ENCODE measurements around the gene RANBP1.

RANBP1 gene

GRCh38 chr22:20086763-20087162 is 29.1 kb upstream of the RANBP1 start:
- DNase-seq = no peak
- intact Hi-C loops (cut with DNase I) = loop anchor here (10.0 kb wide), 1 partner anchor 62 kb away; the partner anchor contains the start of gene TANGO2

DNA sequence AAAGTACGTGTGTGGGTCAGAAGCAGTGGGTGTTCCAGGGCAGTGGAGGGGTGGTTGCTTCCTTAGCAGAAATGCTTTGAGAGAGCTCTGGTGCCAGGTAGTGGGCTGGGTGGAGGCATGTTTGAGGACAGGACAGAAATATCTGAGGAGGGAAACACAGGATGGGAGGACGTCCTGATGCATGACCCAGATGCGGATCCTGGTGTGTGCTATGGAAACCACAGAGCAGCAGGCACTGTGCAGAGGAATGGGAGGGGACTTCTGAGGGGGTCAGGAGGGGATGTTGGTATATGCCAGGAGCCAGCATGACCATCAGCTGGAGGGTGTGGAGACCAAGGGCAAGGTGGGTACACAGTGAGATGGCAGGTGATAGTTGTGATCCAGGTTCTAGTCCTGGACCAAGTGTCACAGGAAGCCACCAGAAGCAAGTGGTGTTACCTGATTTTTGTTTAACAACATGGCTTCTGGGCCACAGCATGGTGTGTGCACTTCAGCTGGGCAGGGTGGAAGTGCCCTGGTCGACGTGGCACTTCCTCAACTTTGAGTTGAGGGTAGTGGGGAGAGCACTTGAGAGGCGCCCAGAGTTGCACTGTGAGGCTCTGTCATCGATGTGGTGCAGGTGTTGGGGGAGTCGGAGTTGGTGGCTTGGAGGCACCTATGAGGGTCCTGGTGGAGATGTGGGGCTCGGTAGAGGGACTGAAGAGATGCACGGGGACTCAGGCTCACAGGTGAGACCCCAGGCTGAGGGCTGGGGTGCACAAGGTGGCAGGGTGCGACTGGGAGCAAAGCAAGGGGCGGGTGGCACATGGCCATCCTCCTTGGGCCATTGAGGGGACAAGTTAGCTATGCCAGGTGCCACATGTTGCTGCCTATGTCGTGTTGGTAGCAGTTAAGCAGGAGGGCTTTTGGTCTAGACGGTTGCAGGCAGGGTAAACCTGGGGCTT is 28.3 kb upstream of the RANBP1 start:
- intact Hi-C loops (cut with DNase I) = loop anchor here (10.0 kb wide), 1 partner anchor 63 kb away; the partner anchor contains the start of gene TANGO2
- no peak for DNase-seq

DNA sequence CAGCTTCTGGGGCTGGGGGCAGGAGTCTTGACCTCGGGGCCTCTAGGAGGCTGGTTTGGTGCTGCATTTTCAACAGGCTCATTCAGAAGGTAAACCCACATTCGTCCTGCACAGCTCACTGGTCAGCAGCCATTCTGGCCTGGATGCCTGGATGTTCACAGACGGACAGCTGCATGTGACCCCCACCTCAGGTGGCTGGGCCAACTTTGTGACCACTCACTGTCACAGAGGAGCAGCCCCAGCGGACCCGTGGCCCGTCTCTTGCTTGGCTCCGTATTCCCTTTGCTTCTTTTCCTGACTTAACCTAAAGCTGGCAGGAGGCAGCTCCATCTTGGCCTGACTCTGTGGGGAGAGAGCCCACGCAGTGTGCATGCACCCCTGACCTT is 27.6 kb upstream of the RANBP1 start:
- intact Hi-C loops (cut with DNase I) = loop anchor here (10.0 kb wide), 1 partner anchor 63 kb away; the partner anchor contains the start of gene TANGO2
- DNase-seq = no peak

DNA sequence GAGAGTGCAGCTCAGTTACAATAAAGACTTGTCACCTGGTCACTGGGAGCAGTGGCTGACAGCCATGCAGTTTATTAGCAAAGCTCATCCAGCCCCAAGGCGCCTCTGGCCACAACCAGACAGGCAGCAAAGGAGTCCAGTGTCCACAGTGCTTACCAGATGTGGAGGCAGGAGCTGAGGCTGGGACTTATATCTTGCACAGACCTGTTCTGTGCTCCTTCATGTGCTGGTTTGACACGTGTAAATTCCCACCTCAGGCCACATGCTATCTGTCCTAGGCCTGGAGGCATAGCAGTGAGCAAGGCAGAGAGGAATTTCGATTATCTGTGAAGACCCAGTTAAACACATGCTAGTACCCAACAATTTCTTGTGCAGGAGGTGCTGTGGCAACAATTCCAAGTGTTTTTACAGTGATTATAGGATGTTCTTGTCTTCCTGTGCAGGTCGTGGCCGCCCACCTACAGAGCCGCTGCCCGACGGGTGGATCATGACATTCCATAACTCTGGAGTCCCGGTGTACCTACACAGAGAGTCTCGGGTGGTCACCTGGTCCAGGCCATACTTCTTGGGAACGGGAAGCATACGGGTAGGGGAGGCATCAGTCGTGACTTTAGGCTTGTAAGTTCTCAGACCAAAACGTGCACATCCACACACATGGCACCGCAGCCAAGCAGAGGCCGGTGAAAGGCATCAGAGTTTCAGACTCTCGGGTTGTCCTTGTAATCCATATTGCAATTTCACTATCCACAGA is 26.5 kb upstream of the RANBP1 start:
- DNase-seq = no peak
- intact Hi-C loops (cut with DNase I) = loop anchor here (10.0 kb wide), 1 partner anchor 65 kb away; the partner anchor contains the start of gene TANGO2

GRCh38 chr22:20089977-20090729 is 25.8 kb upstream of the RANBP1 start:
- intact Hi-C loops (cut with DNase I) = loop anchor here (10.0 kb wide), 1 partner anchor 65 kb away; the partner anchor contains the start of gene TANGO2
- no peak for DNase-seq

GRCh38 chr22:20090730-20091240 is 25.1 kb upstream of the RANBP1 start:
- intact Hi-C loops (cut with DNase I) = no loop called here

DNA sequence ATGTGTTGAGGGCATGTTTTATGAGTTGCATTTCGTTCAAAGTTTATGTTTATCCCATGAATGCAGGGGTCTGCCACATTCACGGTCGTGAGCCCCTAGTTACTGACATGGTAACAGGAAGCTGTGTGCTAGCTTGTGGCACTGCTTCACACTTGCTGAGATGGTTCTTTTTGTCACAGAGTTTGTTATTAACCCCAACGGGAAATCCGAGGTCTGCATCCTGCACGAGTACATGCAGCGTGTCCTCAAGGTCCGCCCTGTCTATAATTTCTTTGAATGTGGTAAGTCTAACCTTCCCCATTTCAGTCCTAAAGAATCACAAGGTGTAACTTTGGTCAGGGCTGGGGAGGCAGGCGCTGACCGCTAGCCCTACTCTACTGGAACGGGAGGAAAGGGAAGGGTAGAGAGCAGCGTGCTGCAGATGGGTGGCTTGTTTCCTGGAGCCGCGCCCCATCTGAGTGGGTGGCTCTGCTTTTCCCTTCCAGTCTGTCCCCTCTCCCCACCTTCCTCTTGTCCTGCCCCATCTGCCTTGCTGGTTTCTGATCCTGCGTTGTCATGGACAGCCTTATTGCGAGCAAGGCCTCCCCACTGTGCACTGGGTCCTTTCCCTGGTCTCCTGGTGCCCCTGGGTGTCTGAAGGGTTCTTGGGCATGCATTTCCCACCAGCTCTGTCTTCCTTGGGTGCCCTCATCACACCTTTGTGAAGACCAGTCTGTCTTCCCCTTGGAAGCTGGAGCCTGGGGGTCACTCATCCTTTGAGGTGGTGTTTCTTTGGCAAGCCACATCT is 24.0 kb upstream of the RANBP1 start:
- intact Hi-C loops (cut with DNase I) = no loop called here
- no peak for DNase-seq

More at GRCh38 chr22:20090730-20091240, 25.1 kb upstream of the RANBP1 start:
- no peak for DNase-seq

DNA sequence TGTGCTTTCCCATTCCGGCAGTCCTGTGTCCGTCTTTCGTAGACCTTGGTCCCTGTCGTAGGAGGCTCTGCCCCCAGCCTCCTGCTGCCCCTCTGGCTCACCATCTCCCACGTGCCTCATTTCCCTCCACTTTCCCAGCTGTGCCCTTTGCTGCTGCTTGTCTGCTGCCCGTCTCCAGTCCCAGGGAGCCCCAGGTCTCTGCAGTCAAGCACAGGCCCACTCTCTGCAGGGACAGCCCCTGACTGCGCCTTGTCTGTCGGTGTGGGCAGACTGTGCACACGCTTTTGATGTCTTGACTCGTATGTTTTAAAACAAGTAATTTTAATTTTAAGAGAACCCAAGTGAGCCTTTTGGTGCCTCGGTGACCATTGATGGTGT is 23.4 kb upstream of the RANBP1 start:
- intact Hi-C loops (cut with DNase I) = no loop called here
- DNase-seq = no peak

DNA sequence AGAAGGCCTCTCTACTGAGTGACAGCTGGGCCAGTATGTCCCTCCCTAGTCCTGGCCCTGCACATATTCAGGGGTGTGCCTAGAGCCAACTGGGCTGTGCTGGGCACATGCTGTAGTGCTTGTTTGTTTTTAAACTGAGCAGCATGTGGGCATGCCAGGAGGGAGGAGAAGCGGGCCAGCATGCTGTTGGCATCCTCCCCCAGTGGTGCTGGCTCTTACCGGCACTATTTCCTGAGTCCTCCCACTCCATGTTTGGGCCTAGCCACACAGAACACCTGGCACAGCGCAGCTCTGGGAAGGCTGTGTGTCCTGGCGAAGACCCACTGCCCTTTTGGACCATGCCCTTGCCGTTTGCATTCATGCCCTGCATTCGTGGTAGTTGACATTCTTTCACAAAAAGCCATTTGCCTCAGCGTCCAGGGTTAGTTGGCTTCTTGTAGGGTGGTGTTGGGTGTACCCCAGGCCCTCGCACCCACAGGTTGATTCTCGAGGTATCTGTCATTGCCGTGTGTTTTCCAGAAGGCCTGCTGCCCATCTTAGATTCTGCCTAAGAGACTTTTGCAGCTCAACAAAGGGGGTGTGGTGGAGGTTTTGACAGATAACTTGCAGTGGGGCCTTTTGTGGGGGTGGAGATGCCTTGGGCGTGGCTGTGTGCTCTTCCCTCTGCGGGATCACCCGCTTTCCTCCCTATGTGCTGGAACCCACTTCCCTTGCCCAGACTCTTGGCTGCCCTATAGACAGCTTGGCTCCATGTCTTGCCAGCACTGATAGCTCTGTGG is 22.3 kb upstream of the RANBP1 start:
- intact Hi-C loops (cut with DNase I) = no loop called here
- DNase-seq = peak in 19 of 42 donors; percentile 14 to 69 (median 50)

DNA sequence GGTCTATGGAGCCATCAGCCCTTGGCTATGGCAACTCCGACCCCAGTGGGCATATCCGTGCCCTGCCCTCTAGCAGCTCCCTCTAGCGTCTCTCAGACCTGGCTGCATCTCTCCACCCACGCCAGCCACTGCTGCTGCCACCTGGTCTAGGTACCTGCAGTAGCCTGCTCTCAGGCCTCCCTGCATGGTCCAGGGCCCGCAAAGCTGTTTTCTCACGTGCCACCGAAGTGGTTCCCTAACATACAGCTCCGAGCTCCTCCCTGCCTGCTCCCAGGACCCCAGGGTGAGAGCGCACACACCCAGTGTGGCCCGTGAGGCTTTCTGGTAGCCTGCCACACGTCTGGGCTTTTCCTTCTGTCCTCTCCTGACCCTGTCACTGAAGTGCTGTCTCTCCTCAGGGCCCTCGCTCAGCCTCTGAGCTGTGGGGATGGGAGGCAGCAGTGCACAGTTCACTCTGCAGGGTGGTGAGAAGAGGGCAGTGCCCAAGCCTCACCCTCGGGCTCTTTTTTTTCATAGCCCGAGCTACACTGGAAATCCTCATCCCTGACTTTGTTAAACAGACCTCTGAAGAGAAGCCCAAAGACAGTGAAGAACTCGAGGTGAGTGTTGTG is 21.6 kb upstream of the RANBP1 start:
- intact Hi-C loops (cut with DNase I) = no loop called here

GRCh38 chr22:20095521-20095920 is 20.4 kb upstream of the RANBP1 start:
- DNase-seq = peak in 1 of 42 donors; percentile 28
- intact Hi-C loops (cut with DNase I) = no loop called here

More for the DNA sequence above, 21.6 kb upstream of the RANBP1 start:
- peak in 1 of 42 donors; percentile 10 for DNase-seq

DNA sequence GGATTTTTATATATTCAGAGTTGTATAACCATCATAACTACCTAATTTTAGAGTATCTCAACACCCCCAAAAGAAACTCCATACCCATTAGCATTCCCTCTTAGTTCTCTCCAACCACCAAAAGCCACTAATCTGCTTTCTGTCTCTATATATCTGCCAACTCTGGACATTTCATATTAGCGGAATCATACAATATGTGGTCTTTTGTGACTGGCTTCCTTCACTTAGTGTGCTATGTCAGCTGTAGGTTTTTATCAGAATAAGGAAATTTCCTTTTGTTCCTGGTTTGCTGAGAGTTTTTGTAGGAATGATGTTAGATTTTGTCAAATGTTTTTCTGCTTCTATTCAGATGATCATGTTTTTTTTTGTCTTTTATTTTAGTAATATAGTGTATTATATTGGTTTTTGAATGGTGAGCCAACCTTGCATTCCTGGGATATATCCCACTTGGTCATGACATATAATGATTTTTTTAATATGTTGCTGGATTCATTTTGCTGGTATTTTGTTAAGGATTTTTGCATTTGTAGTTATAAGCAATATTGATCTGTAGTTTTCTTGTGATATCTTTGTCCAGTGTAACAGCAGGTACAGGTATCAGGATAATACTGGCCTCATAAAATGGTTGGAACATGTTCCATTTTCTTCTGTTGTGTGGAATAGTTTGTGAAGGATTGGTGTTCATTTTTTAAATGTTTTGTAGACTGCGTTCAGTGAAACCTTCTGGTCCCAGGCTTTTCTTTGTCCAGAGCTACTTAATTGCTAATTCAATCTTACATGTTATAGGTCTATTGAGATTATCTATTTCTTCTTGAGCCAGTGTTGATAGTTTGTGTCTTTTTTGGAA is 19.1 kb upstream of the RANBP1 start:
- intact Hi-C loops (cut with DNase I) = no loop called here
- DNase-seq = no peak

DNA sequence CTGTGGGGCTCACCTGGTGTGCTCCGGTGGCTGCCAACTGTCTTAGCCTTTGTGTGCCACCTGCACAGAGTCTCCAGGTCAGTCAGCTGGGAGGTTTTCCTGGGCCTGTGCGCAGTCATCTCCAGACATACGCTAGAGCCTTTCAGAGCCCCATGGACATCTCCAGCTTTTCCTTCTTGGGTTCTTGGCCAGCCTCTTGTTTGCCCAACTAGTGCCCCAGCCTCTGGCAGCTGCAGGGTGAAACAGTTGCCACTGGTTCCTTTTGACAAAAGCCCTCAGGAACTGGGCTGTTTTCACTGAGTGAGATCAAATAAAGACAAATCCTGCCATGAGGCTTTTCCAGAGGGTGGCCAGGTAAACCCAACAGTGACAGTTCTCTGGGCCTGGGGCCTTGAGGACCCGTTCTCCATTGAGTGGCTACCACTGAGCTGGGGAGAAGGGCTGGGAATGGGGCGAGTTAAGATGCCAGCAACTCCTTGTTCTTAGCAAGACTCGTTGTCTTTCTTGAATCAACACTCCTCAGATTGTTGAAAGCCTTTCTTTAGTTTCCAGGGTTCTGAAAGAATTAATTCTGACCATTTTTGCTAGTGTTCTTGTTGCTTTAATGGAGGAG is 16.7 kb upstream of the RANBP1 start:
- DNase-seq = no peak
- intact Hi-C loops (cut with DNase I) = no loop called here

- DNase-seq = no peak
- intact Hi-C loops (cut with DNase I) = no loop called here
These were observed 14.3 kb upstream of the RANBP1 start for GRCh38 chr22:20101638-20102037.

- intact Hi-C loops (cut with DNase I) = no loop called here
- DNase-seq = no peak
These were observed 13.6 kb upstream of the RANBP1 start for GRCh38 chr22:20102203-20102780.

Measured in head of caudate nucleus (tissue), 42 donors.